Stimulated activated CD8-positive, alpha-beta memory T cell treated with anti-CD3 and anti-CD28 coated beads, Interleukin-12 subunit alpha, Interleukin-12 subunit beta, amount 100 ng/mL, for 24 hours (primary cell): ENCODE data around the gene KNSTRN.

Source experiments
- DNase-seq: peaks from one replicate; pipeline ENCODE4 v3.0.0-alpha.2; 2020; ENCODE audit errors: extremely low read depth

Gene KNSTRN

DNA sequence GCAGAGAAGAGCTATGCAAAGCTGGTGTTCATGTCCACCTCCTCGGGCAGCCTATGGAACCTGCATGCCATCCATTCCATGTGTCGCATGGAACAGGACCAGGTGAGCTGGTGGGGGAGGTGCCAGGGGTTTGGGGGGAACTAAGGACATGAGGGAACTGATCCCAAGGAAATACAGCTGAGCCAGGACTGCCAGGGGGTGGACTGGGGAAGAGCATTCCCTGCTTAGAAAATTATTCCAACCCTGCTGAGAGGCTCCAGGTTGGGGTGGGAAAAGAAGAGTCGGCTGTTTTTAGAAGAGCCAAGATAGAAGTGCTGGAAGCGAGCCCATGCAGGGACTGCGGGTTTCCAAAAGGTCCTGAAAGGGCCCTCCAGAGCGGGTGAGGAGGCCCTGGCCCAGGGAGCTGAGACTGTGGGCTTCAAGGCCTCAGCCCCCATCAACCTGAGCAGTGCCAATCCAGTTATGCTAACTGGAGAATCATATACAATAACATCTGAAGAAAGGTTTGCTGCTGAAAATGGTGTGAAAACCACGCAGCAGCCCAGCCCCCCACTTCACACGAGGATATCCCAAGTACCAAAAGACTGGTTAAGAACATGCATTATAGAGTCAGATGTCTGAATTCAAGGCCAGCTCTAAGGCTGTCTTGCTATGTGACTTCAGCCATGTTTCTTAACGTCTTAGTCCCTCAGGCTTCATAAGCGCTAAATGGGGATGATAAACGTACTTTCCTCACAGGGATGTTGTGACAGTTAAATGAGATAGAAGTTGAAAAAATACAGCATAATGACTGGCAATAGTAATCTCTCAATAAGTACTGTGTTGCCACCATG is 16.7 kb upstream of the KNSTRN start:
- no peak for DNase-seq

DNA sequence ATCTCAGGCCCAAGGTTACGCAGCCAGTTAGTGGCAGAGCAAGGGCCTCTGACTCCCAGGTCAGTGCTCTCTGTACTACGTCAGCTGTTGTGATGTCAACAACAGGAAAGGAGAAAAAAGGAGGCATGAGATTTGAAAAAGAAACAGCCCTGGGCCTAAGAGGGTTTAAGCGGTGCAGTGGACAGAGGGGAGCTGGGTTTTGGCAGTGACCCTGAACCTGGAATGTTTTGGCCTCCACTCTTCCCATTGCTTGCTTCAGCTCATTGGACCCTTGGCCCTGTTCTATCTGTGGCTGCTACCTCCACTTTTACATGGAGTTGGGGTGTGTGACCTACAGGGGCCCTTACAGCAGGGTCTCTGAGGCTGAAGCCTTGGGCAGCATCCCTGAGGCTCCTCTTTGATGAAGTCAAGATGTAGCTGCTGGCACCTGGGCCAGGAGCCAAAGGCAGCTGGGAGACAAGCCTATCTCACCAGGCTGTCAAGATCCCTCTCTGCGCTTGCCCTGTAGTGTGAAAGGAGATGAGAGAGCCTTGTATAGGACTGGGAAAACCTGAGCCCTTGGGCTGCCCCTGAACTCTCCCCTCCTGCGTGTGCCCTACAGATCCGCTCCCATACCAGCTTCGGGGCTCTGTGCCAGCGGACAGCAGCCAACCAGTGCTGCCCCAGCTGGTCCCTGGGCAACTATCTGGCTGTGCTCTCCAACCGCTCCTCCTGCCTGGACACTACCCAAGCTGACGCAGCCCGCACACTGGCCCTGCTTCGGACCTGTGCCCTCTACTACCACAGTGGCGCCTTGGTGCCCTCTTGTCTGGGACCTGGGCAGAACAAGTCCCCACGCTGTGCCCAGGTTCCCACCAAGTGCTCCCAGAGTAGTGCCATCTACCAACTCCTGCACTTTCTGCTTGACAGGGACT is 15.8 kb upstream of the KNSTRN start:
- DNase-seq, result no peak

DNA sequence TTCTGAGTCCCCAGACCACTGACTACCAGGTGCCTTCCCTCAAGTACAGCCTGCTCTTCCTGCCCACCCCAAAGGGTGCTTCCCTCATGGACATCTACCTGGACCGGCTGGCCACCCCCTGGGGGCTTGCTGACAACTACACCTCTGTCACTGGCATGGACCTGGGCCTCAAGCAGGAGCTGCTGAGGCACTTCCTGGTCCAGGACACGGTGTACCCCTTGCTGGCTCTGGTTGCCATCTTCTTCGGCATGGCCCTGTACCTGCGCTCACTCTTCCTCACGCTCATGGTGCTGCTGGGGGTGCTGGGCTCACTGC is 15.2 kb upstream of the KNSTRN start:
- DNase-seq, result no peak

DNA sequence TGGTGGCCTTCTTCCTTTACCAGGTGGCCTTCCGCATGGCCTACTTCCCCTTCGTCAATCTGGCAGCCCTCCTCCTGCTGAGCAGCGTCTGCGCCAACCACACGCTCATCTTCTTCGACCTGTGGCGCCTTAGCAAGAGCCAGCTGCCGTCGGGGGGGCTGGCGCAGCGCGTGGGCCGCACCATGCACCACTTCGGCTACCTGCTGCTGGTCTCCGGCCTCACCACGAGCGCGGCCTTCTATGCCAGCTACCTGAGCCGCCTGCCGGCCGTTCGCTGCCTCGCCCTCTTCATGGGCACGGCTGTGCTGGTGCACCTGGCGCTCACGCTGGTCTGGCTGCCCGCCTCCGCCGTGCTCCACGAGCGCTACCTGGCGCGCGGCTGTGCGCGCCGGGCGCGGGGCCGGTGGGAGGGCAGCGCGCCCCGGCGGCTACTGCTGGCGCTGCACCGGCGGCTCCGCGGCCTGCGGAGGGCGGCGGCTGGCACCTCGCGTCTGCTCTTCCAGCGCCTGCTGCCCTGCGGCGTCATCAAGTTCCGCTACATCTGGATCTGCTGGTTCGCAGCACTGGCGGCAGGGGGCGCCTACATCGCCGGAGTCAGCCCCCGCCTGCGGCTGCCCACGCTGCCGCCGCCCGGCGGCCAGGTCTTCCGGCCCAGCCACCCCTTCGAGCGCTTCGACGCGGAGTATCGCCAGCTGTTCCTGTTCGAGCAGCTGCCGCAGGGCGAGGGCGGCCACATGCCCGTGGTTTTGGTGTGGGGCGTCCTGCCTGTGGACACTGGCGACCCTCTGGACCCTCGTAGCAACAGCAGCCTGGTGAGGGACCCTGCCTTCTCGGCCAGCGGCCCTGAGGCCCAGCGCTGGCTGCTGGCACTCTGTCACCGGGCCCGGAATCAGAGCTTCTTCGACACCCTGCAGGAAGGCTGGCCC is 14.6 kb upstream of the KNSTRN start:
- DNase-seq, result peak; percentile 64

DNA sequence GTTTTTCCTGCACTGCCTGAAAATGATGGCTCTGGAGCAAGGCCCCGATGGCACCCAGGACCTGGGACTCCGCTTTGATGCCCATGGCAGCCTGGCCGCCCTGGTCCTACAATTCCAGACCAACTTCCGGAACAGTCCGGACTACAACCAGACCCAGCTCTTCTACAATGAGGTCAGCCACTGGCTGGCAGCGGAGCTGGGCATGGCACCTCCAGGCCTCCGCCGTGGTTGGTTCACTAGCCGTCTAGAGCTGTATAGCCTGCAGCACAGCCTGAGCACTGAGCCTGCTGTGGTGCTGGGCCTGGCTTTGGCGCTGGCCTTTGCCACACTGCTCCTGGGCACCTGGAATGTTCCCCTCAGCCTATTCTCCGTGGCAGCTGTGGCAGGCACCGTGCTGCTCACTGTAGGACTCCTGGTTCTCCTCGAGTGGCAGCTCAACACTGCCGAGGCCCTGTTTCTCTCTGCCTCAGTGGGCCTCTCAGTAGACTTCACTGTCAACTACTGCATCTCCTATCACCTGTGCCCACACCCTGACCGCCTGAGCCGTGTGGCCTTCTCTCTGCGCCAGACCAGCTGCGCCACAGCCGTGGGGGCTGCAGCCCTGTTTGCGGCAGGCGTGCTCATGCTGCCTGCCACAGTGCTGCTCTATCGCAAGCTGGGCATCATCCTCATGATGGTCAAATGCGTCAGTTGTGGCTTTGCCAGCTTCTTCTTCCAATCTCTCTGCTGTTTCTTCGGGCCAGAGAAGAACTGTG is 13.6 kb upstream of the KNSTRN start:
- DNase-seq, result no peak

DNA sequence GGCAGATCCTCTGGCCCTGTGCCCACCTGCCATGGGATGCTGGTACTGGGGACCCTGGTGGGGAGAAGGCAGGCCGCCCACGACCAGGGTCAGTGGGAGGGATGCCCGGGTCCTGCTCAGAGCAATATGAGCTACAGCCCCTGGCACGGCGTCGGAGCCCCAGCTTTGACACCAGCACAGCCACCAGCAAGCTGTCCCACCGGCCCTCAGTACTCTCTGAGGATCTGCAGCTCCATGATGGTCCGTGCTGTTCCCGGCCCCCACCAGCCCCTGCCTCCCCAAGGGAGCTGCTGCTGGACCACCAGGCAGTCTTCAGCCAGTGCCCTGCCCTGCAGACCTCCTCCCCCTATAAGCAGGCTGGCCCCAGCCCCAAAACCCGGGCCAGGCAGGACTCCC is 13.0 kb upstream of the KNSTRN start:
- no peak for DNase-seq

DNA sequence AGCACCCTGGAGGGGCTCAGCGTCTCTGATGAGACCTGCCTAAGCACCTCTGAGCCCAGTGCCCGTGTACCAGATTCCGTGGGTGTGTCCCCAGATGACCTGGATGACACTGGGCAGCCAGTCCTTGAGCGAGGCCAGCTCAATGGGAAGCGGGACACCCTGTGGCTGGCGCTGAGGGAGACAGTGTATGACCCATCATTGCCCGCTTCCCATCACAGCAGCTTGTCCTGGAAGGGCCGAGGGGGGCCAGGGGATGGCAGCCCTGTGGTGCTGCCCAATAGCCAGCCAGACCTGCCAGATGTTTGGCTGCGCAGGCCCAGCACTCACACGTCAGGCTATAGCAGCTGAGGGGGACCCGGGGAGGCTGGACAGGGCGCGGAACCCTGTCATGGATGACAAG is 12.6 kb upstream of the KNSTRN start:
- DNase-seq, result no peak

DNA sequence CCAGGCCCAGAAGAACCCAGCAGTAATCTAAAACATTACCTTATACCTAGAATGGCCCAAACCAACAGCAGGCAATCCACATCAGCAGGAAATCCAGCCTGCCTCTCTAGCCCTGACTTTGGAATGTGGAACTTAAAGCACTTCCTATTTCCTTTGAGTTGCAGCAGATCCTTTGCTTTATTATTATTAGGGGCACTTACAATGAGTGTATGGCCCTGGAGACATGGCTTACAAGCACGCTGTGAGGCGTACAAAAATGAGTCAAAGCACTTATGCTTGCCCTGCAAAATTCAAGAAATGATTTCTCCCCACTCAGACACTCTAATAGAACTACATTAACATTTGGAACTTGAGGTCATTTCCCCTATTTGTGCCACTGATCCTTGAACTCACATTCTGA is 9.5 kb upstream of the KNSTRN start:
- DNase-seq, result no peak

DNA sequence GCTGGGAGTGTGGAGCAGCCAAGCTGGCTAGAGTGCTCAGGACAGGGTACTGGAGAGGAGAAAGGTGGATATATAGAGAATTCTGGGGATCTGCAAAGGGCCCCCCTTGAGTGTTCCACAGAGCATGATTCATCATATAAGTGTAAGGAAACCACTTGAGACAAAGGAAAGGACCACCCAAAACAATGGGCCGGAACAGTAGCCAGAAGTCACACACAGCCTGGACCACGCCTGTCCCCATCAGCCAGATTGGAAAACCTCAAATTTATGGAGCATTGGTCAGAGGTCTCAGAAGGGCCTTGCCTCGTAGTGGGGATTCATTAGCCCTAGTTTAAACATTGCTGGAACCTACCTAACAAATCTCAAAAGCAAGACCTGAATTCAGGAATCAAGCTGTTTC is 4.9 kb upstream of the KNSTRN start:
- DNase-seq, result no peak

DNA sequence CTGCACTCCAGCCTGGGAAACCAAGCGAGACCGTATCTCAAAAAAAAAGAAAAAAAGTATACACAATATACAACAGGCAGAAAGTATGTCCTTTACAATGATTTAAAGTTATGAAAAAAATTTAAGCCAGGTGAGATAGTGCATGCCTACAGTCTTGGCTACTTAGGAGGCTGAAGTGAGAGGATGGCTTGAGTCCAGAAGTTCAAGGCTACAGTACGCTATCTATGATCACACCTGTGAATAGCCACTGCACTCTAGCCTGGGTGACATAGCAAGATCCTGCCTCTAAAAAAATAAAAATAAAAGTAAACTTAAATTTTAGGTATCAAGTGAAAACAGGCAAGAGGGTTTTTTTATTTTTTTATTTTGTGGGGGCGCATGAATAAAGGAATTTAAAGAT is 3.1 kb upstream of the KNSTRN start:
- no peak for DNase-seq

DNA sequence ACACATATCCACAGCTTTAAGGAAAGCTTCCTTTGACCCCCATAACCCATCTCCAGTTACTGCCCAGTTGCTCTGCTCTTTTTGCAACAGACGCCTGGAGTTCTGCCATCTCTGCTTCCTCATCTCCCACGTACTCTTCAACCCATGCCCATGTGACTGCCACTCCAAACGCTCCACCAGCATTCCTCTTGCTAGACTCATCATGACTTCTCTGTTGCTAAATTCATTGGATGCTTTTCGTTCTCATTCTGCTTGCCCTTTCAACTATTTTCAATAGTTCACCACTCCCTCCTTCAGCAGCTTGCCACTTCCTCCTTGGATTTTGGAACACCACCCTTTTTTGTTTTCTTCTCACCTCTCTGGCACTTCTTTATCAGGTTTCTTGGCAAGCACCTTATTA is 2.7 kb upstream of the KNSTRN start:
- no peak for DNase-seq

DNA sequence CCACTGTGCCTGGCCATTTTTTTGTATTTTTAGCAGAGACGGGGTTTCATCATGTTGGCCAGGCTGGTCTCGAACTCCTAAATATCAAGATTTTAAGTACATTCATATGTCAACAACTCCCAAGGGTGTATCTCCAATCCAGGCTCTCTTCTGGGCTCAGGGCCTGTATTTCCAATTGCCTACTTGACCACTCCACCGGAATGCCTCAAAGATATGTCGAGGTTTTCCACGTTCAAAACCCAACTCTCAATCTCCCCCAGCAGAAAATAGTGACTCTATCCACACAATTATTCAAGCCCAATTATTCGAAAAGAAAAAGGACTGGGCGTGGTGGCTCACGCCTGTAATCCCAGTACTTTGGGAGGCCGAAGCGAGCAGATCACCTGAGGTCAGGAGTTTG is 1.9 kb upstream of the KNSTRN start:
- DNase-seq, result no peak

DNA sequence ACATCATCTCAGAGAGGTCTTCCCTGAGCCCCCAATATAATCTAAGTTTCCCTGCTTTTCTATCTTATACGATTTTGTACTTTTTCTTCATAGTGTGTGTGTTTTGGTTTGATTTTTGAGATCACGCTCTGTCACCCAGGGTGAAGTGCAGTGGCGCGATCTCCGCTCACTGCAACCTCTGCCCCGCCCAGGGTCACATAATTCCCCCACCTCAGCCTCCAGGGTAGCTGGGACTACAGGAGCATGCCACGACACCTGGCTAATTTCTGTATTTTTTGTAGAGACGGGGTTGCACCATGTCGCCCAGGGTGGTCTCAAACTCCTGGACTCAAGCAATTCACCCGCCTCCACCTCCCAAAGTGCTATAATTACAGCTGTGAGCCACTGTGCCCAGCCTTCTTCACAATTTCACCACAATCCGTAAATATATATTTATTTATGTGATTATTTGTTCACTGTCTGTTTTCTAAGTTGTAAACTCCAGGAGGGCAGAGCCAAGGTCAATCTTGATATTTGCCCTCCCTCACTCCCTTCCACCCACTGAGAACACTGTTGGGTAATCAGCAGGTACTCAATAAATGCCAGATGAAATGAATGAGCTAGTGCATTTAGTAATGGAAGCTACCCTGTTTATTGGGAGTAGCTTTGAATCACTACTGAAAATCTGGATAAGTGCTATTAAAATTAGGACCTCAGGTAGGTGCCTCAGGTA is 547 bp upstream of the KNSTRN start:
- no peak for DNase-seq

DNA sequence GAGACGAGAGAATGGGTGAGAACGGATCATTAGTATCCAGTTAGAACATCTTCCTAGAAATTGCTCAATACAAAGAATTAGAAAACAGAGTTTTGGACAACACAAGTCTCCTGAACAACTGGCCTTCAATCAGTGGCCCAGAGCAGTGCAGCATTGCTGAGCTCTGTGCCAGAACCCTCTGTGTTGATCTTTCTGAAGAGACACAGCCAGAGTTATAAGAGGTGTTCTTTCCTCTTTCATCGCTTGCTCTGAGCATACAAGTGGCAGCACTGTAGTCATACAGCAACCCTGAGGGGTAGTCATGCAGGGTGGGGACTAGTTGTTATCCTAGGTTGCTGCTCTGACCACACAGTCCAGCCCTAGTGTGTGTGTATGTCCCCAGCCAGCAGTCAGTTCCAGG is 4.0 kb downstream of the KNSTRN start:
- DNase-seq, result no peak

DNA sequence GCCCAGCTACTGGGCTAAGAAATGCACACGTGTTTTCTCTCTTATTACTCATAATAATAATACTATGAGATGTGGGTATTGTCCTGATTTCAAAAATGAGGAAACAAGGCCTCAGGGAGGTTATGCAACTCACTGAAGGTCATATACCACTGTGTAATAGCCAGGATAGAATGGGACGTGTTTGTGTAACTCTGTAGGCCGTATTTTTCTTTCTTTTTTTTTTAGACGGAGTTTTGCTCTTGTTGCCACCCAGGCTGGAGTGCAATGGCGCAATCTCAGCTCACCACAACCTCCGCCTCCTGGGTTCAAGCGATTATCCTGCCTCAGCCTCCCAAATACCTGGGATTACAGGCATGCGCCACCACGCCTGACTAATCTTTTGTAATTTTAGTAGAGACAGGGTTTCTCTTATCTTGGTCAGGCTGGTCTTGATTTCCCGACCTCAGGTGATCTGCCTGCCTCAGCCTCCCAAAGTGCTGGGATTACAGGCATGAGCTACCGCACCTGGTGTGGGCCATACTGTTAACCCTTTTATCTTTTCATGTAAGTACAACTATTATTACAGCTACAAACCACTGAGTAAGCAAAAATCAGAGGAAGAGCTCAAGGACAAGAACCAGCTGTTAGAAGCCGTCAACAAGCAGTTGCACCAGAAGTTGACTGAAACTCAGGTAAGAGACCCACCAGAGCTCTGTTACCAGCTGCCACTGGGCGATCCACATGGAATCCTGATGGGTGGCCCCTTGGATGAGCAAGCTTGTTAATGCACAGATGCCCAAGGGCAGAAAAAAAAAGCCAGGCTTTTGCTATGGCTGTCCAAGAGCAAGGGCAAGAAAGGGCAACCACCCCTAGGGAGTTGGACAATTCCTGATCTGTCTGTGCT is 6.7 kb downstream of the KNSTRN start:
- no peak for DNase-seq

DNA sequence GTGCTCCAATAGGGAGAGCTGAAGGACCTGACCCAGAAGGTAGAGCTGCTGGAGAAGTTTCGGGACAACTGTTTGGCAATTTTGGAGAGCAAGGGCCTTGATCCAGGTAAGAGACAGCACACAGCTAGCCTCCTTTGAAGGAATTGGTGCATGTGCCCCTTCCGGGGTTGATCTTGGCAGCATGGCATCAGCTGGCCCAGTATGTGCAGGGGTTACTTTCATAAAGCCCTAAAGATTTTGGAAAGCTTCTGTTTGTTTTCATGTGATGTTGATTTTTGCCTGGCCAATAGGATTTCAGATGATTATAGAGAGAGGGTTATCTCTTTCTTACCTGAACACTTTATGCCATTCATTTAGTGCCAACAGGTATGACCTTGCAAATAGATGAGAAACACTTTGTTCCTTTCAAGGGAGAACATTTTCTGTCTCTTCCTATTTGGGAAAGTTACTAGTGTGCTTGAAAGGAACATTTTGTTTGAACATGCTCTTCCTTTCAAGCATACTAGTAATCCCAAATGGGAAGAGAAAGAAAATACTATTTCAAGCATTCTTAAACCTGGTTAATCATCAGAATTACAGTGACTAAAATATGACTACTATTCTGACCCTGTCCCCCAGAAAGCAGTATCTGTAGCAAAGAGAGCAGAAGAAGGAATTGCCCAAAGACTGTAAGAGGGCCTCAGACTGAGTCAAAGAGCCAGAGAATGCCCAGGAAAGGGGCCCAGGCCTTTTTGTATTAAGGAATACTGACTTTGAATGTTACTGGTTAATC is 7.5 kb downstream of the KNSTRN start:
- no peak for DNase-seq

DNA sequence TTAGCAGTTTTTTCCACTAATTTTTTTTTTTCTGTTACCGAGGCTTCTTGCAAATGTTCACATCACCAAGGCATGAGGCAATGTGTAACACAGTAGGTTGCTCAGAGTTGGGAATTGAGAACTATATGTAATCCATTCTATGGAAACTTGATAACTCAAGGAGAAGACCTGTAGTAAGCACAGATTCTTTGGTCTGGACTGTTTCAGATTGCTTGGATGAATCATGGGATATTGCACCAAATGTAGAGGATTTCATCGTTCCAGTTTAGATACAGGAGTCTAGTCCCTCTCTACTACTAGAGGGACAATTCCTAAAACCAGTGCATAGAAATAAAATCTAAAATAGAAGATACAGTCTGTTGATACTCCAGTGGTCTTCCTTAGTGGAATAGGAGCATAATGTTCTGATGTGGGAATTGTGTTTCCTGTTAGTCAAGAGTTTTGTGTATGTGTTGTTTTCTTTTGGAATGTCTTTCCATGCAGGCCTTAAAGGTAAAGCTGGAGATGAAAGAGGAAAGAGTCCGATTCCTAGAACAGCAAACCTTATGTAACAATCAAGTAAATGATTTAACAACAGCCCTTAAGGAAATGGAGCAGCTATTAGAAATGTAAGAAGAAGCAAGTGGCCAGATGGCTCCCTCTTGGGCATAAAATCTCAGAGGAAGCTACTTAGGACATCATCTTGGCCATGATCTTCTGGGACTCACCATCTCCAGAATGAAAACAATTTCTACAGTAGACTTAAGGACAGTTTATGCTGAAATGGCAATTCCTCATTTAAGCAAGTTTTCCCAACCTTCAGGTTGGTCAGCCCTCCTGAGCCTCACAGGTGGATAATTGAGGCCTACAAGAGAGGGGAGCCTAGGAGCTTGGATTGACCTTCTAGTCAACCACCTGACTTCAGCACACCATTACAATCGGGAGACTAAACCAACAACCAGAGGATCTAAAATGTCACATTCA is 10.7 kb downstream of the KNSTRN start:
- DNase-seq, result no peak
